Measurements from ENCODE around the gene EFNA5. TPM values are rescaled to one million over a fixed set of nuclear protein-coding genes. Genes with fewer than 3 reads are reported as not detected.

Gene EFNA5
- polyA plus RNA-seq, 1 of the 3 experiments (the other 2 are of a cell fraction) = 0.81 TPM

- TF ChIP-seq, protein P1, sequence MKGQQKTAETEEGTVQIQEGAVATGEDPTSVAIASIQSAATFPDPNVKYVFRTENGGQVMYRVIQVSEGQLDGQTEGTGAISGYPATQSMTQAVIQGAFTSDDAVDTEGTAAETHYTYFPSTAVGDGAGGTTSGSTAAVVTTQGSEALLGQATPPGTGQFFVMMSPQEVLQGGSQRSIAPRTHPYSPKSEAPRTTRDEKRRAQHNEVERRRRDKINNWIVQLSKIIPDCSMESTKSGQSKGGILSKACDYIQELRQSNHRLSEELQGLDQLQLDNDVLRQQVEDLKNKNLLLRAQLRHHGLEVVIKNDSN (IDR thresholded peaks at IDR 0.05; ENCODE audit: borderline replicate concordance, low read depth) = no peak
- TF ChIP-seq FOXJ3 (CRISPR knock-in tag; IDR thresholded peaks at IDR 0.05) (no peak), RAD21 (IDR thresholded peaks at IDR 0.05; ENCODE audit: low read length) (no peak), TEAD4 (IDR thresholded peaks at IDR 0.05; ENCODE audit: borderline replicate concordance, insufficient read depth) (no peak), CHD2 (IDR thresholded peaks at IDR 0.05; ENCODE audit: low read length, partially characterized antibody) (no peak), RXRA (IDR thresholded peaks at IDR 0.05; ENCODE audit: borderline replicate concordance, low read depth) (no peak), SMC3 (IDR thresholded peaks at IDR 0.05; ENCODE audit: low read depth, low read length) (no peak)
These were observed 2.3 kb downstream of the EFNA5 start (continued) for GRCh38 chr5:107668154-107669095.

- no peaks in the 10 kb centered on the region for H4K20me1 ChIP-seq (ENCODE audit: insufficient read depth)
- DNase-seq = no peak
- H3K79me2 ChIP-seq (ENCODE audit: insufficient read depth) = no peaks in the 10 kb centered on the region; the same call in 1 of the 2 replicates
- ChIA-PET POLR2A (no interaction called here), CTCF (interaction anchor here (1.4 kb wide), 1 partner anchor 94 kb away, joined by 3 read pairs; no protein-coding TSS in a partner anchor)
- H2AFZ ChIP-seq (ENCODE audit: low read depth) = no peak overlapping the region
- H3K9ac ChIP-seq = no peak overlapping the region
- no peaks in the 10 kb centered on the region for H3K9me3 ChIP-seq
- H3K4me2 ChIP-seq = no peak overlapping the region
- no peaks in the 10 kb centered on the region for H3K36me3 ChIP-seq (replicated peaks in 1 of 2; ENCODE audit: control insufficient read depth in 1 of 2, insufficient read depth in 2 of 2, low read length in 1 of 2)
- H3K9me2 ChIP-seq = no peaks in the 10 kb centered on the region
- peaks cover 13% of the 10 kb centered on the region; the same call in 1 of the 2 replicates for H3K27me3 ChIP-seq (ENCODE audit: insufficient read depth)
- no peak overlapping the region for H3K4me3 ChIP-seq (ENCODE audit: low read depth in 2 of 2, low read length in 1 of 2)
- 76% methylated on average over 3 of the region's 3 CpGs for WGBS (ENCODE audit: low lambda C conversion rate)
- H3K27ac ChIP-seq (ENCODE audit: low read depth in 2 of 2, low read length in 1 of 2) = no peak overlapping the region
- H3K4me1 ChIP-seq (ENCODE audit: control insufficient read depth in 1 of 2, insufficient read depth in 2 of 2, low read depth in 1 of 2, low read length in 1 of 2) = peaks cover 0 to 9% of the 10 kb centered on the region in 2 experiments; a peak in 2 of 4 replicates
- TF ChIP-seq PBX3 (IDR thresholded peaks at IDR 0.05) (no peak), TCF12 (IDR thresholded peaks at IDR 0.05) (no peak), YY1 (IDR thresholded peaks at IDR 0.05; ENCODE audit: low read depth) (no peak), TEAD4 (IDR thresholded peaks at IDR 0.05; ENCODE audit: borderline replicate concordance, insufficient read depth) (no peak), POLR2AphosphoS5 (IDR thresholded peaks at IDR 0.05; ENCODE audit: low read depth, low read length) (no peak), TAF1 (IDR thresholded peaks at IDR 0.05; ENCODE audit: borderline replicate concordance, low read depth, low read length) (no peak), GATA2 (CRISPR knock-in tag; IDR thresholded peaks at IDR 0.05) (no peak), JUND (IDR thresholded peaks at IDR 0.05) (no peak), RCOR1 (IDR thresholded peaks at IDR 0.05; ENCODE audit: low read length) (no peak)
- TF ChIP-seq, protein P1 (IDR thresholded peaks at IDR 0.05; ENCODE audit: borderline replicate concordance, low read depth) = no peak
- TF ChIP-seq, protein P2, sequence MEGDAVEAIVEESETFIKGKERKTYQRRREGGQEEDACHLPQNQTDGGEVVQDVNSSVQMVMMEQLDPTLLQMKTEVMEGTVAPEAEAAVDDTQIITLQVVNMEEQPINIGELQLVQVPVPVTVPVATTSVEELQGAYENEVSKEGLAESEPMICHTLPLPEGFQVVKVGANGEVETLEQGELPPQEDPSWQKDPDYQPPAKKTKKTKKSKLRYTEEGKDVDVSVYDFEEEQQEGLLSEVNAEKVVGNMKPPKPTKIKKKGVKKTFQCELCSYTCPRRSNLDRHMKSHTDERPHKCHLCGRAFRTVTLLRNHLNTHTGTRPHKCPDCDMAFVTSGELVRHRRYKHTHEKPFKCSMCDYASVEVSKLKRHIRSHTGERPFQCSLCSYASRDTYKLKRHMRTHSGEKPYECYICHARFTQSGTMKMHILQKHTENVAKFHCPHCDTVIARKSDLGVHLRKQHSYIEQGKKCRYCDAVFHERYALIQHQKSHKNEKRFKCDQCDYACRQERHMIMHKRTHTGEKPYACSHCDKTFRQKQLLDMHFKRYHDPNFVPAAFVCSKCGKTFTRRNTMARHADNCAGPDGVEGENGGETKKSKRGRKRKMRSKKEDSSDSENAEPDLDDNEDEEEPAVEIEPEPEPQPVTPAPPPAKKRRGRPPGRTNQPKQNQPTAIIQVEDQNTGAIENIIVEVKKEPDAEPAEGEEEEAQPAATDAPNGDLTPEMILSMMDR (IDR thresholded peaks at IDR 0.05) = no peak
- peaks cover 7% of the 10 kb centered on the region for H3F3A ChIP-seq (replicated peaks; ENCODE audit: insufficient read depth)
These were observed 4.6 kb downstream of the EFNA5 start for GRCh38 chr5:107666051-107666655.

All from SK-N-SH (cell line).